GM21619 (cell line): ENCODE data around the gene SCLT1.
"Not testable (repeated sequence)": the region's sequence is repeated elsewhere in the genome, so short reads cannot be mapped to it uniquely, and the experiment has no call there.

ENCODE experiments used
- ATAC-seq: cut with Tn5 transposase; IDR thresholded peaks from one replicate; pipeline ENCODE4 v1.9.1; 2021; ENCODE audit not compliant: unreplicated experiment

SCLT1 gene

DNA sequence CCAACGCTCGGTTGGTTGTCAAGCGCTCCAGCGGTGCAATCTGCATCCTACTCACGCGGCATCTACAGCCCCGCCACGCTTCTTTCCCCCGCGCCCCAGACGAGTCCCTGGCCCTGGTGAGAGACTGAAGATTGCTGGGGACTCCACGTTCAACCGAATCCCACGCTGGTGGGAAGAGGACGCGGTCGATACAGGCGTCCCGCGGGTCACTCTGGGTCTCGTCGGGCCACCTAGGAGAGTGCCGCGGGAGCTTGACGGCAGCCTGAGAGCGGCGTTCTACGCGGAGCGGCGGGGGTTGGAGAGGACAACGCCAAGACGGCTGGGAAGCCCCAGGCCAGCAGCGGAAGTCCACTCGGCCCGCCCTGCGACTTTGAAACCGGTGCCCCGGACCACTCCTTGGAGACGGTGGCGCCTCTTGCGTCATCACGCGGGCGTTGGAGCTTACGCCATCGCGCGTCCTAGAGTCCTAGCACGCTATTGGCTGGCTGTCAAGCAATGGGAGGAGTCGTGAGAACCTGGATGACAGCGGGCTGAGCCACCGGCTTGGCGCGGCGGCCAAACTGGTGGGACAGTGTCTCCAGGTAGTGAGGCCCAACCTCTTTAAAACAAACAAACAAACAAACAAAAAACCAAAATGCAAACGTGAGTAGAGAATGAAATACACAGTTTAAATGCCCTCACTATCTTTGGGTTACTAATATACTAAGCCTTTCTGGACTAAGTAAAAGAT is at the start of gene SCLT1:
Gene SCLT1, minus strand, starts transcription at position 349 of the 730 bp plus-strand sequence. CDS start 436 bp downstream, outside the sequence.
- ATAC-seq, result peak; percentile 94

DNA sequence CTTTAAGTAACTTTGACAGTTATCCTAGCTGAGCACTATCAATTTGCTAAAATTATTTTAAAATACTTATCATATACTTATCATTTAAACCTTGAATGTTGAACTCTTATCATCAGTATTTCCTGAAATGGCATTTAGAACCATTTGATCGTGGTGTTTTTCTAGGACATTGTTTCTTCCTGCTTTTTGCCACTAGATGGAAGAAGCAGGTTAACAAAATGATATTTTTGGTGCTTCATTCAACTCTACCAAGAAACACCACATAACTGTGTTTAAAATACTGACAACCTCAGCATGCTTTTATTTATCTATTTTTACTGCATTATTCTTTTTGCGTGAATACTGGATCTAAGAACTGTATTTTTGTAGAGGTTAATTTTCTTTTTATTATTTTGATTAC is 47.2 kb upstream of the SCLT1 start:
- ATAC-seq, result no peak

DNA sequence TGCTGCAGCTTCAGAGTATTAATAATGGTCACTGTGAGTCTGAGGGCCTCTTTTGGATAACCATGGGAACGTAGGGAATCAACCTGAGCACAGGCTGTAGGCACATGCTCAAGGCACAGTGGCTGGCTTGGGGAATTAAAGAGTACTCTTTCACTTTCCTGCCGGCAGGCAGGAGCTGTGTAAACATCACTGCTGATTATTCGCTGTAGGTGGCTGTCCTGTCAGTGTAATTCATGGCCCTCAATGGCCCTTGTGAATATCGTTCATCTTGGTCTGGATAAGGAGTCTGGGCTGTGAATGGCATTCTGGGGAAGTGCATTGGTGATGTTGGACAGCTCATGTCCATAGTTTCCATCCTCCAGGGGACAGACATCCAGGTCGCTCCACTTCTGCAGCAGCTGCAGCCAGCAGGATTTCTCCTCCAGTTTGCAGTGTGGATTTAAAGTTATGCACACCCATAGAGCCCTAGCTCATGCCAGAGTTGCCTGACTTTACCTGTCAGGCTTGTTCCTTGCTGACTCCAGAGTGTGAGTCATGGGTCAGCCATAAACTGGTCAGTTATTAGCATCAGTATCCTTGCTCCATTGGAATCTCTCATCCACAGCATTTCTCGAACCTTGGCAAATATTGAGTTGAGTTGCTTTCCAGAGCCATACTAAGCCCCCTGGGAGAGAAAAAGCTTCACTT is 45.6 kb upstream of the SCLT1 start:
- no peak for ATAC-seq

DNA sequence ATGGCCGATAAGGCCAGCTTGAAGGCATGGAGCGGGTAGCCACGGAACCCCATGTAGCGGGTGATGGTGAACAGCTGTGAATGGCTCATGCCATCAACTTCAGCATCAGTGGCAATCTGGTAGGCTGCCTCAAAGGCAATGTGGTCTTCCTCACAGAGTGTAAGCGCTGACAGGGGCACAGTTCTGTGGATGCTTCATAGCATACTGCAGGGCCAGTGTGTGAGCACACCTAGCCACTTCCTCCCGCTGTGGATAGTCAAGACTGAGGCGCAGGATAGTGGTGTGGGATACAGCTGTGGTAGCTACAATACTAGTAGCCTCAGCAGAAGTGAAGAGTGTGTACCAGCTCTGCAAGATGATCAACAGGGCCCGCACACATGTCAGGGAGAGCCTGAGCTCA is 43.1 kb upstream of the SCLT1 start:
- ATAC-seq, result no peak

DNA sequence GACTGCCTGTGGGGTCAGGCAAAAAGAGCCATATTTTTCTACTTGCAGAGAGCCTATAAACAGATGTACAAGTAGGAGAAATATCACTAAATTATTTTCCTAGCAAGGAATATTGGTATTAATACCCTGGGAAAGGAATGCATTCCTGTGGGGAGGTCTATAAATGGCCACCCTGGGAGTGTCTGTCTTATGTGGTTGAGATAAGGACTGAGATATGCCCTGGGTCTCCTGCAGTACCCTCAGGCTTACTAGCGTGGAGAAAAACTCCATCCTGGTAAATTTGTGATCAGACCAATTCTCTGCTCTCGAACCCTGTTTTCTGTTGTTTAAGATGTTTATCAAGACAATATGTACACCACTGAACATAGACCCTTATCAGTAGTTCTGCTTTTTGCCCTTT is 38.0 kb upstream of the SCLT1 start:
- no peak for ATAC-seq

DNA sequence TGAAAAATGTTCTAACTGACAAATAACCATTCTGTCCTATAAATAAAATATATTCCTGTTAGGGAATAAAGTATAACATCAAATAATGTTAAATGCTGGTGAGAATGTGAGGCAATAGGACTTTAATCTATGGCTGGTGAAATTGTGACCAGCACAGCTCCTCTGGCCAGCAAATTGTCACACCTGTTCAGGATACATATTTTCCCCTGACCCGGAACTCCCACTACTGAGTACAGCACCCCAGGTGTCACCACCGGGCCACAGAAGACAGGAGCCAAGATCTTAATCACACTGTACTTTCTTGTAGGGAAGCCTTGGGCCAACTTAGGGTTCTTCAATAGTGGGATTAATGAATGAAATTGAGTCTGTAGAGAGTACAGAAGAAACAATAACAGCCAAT is 35.8 kb upstream of the SCLT1 start:
- ATAC-seq, result no peak

DNA sequence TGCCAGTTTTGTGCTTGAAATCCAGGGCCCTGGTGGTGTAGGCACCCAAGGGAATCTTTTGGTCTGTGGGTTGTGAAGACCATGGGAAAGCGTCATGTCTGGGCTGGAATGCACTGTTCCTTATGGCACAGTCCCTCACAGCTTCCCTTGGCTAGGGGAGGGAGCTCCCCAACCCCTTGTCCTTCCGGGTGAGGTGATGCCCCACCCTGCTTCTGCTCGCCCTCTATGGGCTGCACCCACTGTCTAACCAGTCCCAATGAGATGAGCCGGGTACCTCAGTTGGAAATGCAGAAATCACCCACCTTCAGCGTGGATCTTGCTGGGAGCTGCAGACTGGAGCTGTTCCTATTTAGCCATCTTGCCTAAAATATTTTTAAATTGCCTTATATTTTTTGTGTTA is 33.3 kb upstream of the SCLT1 start:
- not testable (repeated sequence) for ATAC-seq

DNA sequence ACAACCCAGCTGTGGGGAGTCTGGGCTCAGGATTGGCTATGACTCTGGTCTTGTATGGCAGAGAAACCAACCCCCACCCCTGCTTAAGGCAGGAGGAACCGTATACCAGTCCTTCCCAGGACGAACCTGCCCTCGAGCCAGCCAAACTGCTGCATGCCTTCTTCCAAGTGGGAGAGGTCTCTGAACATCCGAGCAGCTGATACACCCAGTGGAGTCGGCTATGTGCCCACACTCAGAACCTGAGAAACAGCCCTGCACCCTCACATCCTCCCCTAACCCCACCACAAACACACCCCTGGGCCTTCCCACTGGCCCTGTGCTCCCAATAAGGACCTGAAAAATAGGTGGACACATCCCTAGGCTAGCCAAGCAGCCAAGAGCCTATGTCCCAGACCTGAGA is 24.4 kb upstream of the SCLT1 start:
- no peak for ATAC-seq

DNA sequence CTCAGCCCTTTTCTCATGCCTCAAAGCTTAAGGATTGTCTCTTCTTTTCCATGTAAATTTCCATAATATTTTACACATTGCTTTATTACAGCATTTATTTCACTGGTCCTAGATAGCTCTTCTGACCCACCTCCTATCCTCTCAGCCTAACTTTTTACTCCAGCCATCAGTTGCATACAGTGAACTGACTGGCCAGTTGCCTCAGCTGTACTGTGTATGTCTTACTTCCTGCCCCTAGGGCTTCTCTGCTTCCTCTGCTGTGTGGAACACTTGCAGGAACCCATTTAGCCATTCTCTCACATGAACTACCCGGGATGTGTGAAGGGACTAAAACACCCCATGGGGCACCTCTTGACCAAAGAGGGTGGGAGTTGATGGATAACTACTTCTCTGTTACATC is 20.6 kb upstream of the SCLT1 start:
- no peak for ATAC-seq

DNA sequence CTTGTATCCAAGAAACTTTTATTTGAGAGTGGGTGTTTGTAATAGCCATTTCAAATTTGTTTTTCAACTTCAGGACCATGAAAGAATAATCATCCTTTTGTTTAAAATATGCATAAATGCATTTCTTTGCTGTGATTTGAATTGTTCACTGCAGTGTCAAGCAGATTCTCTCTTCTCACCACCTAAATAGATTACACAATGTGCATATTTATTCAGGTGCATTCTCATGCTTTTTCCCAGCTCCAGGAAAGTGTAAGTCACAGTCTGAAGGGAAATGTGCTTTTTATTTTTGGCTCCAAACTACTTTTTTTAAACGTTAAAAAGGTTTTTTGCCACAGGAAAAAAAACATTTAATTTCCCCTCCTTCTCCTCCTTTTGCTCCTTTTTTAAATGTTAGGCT is 20.1 kb upstream of the SCLT1 start:
- no peak for ATAC-seq

DNA sequence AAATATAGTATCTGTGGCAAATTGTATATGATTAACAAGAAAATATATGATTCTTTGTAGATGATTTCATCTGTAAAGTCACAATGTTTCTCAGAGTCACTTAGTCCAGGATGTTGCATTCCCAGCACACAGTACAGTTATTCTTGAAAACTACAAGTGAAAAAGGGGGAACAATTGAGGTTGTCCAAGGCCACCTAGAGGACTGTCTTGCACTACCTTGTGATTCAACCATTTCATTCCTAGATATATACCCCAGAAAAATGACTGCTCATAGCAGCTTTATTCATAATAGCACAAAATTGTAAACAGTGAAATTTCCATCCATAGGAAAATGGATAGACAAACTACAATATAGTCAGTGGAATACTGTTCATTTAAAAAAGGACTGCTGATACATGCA is 18.6 kb upstream of the SCLT1 start:
- no peak for ATAC-seq

DNA sequence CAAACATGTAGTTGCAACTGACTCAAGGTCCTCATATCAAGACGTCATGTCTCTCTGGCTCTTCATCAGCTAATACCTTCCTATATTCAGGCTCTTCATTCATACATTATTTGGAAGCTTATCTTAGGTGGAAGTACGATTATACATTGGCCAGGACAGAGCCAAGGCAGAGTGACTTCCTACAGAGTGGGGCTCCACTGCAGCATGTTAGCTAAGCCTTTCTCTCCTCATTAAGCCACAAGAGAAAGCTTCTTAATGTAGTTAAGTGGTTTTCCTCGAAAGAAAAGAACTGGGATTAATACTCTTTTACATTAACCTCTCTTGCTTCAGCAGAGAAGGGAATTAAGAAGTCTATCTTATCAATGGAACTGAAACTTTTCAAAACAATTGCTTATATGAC is 17.6 kb upstream of the SCLT1 start:
- ATAC-seq, result no peak

DNA sequence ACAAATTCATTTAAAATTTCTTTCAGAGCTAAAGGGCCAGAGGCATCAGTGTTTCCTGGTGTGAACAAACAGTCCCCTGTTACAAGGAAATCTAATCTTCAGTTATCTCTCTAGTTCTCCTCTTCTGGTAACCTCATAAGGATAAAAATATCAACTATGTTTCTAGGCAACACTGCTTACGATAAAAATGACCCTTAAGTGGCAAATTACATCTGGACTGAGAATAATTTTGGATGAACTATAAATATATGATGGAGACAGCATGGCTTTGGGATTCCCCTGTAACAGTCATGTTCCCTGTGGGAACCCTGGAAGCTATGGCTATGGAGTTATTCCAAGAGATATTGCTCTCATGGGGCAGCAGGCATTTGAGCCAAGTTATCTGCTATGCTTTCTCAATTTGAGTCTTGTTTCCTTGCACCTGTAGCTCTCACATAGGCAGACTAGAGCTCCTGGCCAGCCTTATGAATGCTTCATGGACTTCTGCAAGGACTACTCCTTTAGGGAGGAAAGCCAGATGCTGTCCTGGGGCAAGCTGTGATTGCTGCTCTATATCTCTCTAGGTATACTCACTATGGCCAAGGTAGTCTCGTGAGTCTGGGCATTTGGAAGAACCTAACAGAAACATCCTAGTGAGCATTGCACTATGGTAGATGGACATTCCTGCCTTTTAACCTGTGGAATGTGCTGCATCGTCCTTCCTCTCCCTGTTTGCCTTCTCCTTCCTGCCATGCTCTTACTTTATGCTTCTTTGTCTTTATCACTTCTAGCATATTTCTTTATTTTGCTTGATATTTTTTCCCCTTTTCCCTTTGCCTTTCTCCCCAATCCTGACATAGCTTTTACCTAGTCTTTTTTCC is 16.9 kb upstream of the SCLT1 start:
- no peak for ATAC-seq

DNA sequence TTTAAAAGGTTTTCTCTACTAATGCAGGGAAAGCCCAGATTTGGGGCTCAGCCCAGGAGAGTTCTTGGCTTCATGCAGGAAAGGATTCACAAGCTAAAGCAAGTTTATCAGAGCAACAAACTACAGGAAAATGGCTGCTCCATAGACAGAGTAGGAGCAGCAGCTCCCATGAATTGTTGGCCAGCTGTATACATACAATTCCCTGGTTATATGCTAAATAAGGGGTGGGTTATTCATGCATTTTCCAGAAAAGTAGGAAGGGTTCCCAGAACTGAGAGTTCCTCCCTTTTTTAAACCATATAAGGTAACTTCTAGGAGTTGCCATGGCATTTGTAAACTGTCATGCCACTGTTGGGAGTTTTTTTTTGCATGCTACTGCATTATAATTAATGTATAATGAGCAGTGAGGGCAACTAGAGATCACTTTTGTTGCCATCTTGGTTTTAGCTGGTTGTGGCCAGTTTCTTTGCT is 5.2 kb upstream of the SCLT1 start:
- ATAC-seq, result no peak

DNA sequence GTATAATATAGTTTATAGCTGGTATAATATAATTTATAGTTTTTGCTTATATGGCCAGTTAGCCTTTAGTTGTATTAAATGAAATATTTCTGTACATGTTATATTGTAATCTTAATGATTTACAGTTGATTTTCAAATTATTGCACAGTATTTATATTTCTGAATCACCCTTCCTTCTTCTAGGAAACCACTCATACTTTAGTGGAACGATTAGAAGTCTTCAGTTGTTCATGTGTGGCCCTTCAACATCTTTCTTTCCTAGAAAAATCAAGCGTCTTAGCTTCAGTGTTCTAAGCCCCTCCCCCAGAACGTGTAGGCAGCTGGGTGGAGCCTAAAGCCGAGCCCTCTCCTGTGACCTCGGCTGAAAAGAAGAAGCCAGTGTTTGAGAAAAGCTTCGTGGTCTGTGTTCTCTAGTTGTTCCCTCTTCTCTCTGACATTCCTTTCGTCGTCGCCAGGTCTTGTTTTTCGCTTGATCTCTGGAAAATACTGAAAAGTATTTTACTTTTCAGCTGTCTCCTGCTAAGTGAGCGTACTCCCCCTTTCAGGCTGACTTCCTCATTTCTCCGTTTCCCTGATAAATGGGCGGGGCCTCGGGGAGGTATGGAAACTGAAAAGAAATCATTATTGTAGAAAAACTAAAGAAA is 2.6 kb upstream of the SCLT1 start, which contains the start of gene C4orf33:
Gene C4orf33, plus strand, starts transcription at position 342 of the 644 bp plus-strand sequence. CDS start 6,459 bp downstream, outside the sequence.
- ATAC-seq, result peak; percentile 42

DNA sequence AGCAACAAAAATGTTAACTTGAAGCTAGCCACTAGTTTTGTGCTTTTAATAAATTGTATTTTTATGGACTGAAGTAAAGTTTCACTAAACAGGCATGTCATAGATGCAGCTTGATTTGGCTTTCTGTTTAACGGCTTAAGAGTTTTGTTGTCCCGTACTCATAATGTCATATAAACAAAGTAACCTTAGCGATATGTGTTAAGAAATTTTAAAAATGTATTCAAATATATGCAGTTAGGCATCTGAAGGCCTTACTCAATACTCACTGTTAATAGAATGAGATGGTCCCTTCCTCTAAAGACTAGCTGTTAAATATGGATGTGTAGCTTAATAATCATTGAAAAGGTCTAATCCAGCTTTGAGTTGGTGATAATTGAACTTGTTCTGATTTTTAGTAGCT is 1.0 kb upstream of the SCLT1 start:
- no peak for ATAC-seq

DNA sequence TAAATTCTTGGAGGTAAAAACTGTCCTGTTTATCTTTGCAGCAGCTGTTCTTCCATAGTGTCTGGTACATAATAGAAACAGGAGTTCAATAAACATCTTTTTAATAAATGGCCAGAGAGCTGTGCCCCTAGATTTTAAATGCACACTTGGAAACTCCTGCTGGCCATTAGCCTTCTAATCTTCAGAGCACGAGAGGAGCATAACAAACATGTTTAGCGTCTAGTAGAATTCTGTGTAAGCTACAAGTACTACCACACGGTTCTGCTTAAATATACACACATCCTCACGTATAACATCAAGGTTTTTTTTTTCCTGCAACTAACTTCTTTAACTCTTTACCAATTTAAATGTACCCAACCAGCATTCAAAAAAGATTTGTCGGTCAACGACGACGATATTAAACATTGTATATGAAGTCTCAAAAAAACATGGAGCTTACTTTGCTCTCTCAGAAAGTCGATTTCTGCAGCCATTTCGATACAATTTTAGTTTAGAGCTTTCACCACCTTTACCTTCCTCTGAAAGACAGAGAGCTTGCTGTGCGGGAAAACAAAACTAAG is 628 bp downstream of the SCLT1 start:
- ATAC-seq, result no peak

DNA sequence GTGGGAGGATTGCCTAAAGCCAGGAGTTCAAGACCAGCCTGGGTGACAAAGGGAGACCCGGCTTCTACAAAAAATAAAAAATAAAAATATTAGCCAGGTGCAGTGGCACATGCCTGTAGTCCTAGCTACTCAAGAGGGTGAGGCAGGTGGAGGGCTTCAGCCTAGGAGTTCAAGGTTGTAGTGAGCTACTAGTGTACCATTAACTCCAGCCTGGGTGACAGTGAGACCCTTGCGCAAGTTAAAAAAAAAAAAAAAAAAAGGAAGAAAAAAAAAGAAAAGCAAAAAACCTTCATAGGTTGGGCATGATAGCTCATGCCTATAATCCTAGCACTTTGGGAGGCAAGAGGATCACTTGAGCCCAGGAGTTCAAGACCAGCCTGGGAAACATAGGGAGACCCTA is 5.8 kb downstream of the SCLT1 start:
- no peak for ATAC-seq

DNA sequence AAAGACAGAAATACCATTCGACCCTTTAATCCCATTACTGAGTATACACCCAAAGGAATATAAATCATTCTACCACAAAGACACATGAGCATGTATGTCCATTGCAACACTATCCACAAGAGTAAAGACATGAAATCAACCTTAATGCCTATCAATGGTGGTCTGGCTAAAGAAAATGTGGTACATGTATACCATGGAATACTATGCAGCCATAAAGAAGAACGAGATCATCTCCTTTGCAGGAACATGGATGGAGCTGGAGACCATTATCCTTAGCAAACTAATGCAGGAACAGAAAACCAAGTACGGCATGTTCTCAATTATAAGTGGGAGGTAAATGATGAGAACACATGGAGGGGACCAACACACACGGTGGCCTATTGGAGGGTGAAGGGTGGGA is 7.9 kb downstream of the SCLT1 start:
- no peak for ATAC-seq

DNA sequence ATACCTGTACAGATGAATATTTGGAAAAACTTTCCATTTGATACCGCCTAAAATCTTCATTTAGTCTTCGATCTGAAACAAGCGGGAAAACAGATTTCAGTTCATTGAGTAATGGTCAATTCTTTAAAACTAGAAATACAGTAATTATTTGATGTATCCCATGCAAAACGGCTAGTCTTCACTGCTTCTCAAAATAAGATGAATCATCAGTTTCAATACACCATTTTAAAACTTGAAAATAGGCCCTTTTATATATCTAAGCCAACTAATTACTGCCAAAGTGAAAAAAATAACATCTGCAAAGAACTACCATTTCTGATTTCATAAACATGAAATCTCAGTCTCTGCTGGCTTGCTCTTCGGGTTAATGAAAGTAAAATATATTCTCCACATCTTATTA is 11.0 kb downstream of the SCLT1 start:
- ATAC-seq, result no peak

DNA sequence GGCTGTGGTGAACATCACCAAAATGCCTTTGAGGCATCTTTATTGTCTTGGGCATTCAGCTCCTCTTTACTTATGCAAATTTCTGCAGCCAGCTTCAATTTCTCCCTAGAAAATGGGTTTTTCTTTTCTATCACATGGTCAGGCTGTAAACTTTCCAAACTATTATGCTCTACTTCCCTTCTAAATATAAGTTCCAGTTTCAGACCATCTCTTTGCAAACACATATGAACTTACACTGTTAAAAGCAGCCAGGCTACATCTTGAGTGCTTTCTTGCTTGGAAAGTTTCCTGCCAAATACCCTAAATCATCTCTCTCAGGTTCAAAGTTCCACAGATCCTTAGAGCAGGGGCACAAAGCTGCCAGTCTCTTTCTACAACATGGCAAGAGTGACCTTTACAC is 13.2 kb downstream of the SCLT1 start:
- ATAC-seq, result no peak
